ENCODE data around the gene COL24A1. TPM values are rescaled to one million over a fixed set of nuclear protein-coding genes. Genes with fewer than 3 reads are reported as not detected.
"Not testable (repeated sequence)": the region's sequence is repeated elsewhere in the genome, so short reads cannot be mapped to it uniquely, and the experiment has no call there.

COL24A1 gene
- total RNA-seq, 3 donors from 2014 or later: not detected

DNA sequence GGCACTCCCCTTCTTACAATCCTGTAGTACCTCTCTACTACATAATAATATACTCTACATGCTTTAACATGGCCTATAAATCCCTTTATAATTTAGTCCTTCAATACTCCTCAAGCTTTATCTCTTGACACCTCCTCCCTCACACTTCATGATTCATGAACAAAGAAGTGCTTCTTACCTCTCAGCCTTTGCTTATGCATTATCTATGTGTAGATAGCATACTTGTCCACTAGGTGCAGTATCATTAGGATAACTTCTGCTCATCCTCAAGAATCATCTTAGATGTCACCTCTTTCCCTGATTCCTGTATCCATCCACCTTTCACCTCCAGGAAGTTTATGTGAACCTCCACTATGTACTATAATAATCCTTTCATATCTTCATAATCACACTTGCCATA is 74.4 kb downstream of the COL24A1 start:
- H3K9me3 Mint-ChIP-seq: peaks cover 9% of the 10 kb centered on the region
- H3K27me3 Mint-ChIP-seq (ENCODE audit: low read depth): no peaks in the 10 kb centered on the region
- H3K4me3 Mint-ChIP-seq: no peak overlapping the region
- no peak for DNase-seq
- no peaks in the 10 kb centered on the region for H3K4me1 Mint-ChIP-seq (ENCODE audit: low read depth)
- ATAC-seq: no peak
- no peaks in the 10 kb centered on the region for H3K36me3 Mint-ChIP-seq (ENCODE audit: insufficient read depth)

DNA sequence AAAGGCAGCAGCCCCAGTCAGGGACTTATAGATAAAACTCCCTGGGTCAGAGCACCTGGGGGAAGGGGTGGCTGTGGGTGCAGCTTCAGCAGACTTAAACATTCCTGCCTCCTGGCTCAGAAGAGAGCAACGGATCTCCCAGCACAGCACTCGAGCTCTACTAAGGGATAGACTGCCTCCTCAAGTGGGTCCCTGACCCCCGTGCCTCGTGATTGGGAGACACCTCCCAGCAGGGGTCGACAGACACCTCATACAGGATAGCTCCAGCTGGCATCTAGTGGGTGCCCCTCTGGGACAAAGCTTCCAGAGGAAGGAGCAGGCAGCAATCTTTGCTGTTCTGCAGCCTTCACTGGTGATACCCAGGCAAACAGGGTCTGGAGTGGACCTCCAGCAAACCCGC is 84.1 kb downstream of the COL24A1 start:
- not testable (repeated sequence) for H3K9me3 Mint-ChIP-seq; ATAC-seq; H3K27me3 Mint-ChIP-seq (ENCODE audit: low read depth); H3K4me1 Mint-ChIP-seq (ENCODE audit: low read depth); H3K36me3 Mint-ChIP-seq (ENCODE audit: insufficient read depth); DNase-seq; H3K4me3 Mint-ChIP-seq

DNA sequence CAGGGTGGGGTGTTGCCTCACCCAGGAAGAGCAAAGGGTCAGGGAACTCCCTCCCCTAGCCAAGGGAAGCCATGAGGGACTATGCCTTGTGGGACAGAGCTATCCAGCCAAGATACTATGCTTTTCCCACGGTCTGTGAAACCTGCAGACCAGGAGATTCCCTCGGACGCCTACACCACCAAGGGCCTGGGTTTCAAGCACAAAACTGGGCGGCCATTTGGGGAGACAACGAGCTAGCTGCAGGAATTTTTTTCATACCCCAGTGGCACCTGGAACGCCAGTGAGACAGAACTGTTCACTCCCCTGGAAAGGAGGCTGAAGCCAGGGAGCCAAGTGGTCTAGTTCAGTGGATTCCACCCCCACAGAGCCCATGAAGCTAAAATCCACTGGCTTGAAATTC is 84.7 kb downstream of the COL24A1 start:
- not testable (repeated sequence) for H3K9me3 Mint-ChIP-seq; H3K36me3 Mint-ChIP-seq (ENCODE audit: insufficient read depth); ATAC-seq; DNase-seq; H3K27me3 Mint-ChIP-seq (ENCODE audit: low read depth); H3K4me1 Mint-ChIP-seq (ENCODE audit: low read depth); H3K4me3 Mint-ChIP-seq

DNA sequence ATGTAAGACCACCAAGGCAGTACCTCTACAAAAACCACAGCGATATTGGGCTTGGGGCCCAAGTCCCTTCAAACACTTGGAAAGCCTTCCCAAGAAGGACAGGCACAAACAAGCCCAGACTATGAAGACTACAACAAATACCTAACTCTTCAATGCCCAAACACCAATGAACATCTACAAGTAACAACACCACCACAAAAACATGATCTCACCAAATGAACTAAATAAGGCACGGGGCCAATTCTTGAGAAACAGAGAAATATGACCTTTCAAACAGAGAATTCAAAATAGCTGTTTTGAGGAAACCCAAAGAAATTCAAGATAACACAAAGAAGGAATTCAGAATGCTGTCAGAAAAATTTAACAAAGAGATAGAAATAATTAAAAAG is 86.8 kb downstream of the COL24A1 start:
- H3K27me3 Mint-ChIP-seq (ENCODE audit: low read depth): no peaks in the 10 kb centered on the region
- no peak for DNase-seq
- H3K4me1 Mint-ChIP-seq (ENCODE audit: low read depth): no peaks in the 10 kb centered on the region
- no peak for ATAC-seq
- H3K9me3 Mint-ChIP-seq: peaks cover 8% of the 10 kb centered on the region
- H3K36me3 Mint-ChIP-seq (ENCODE audit: insufficient read depth): no peaks in the 10 kb centered on the region
- H3K4me3 Mint-ChIP-seq: no peak overlapping the region

DNA sequence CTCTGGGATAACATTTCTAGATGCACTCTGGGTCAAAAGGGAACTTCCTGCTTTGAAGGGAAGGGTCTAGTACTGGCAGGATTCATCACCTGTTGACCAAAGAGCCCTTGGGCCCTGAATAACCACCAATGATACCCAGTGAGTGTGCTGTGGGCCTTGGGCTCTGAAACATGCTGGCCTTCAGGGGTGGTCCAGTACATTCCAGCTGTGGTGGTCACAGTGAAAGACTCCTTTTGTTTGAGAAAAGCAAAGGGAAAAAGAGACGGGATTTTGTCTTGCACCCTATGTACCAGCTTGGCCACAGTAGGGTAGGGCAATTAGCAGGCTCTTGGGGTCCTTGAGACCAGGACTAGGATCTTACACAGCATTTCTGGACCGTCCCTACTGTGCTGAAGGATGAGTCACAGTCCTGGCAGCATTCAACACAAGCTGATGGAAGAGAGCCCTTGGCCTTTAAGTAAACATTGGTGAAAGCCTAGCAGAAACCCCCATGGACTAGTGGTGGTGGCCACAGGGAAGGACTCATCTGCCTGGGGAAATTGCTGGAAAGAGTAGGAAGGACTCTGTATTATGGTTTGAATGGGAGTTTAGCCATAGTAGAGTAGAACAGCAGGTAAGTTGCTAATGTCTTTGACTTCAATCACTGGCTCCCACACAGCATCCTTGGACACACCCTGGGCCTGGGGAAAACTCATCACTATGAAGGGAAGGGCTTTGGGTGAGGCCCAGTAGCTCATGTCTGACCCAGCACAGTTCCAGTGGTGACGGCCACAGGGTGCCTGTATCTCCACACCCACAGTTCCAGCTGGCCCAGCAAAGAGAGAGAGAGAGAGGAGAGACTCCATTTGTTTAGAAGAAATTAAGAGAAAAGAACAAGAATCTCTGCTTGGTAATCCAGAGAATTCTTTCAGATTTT is 87.5 kb downstream of the COL24A1 start:
- Mint-ChIP-seq H3K9me3 (peaks cover 8% of the 10 kb centered on the region), H3K4me1 (ENCODE audit: low read depth) (no peaks in the 10 kb centered on the region), H3K4me3 (no peak overlapping the region), H3K36me3 (ENCODE audit: insufficient read depth) (no peaks in the 10 kb centered on the region), H3K27me3 (ENCODE audit: low read depth) (no peaks in the 10 kb centered on the region)
- DNase-seq (no peak), ATAC-seq (no peak)

DNA sequence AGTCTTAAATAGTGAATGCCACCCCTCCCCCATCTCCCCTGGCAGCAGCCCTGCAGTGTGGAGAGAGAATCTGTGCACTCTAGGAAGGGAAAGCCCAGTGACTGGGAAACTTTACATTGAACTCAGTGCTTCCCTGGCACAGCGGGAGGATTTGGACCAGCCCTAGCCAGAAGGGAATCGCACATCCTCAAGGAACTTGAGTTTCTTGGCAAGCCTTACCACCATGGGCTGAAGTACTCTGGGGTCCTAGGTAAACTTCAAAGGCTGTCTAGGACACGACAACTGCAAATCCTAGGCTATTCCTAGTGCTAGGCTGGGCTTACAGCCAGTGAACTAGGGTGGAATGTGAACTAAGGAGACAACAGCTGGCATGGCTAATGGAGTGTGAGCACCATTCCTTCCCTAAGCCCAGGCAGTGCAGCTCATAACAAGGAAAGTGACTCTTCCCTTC is 88.3 kb downstream of the COL24A1 start:
- H3K4me3 Mint-ChIP-seq: no peak overlapping the region
- ATAC-seq: no peak
- no peak for DNase-seq
- no peaks in the 10 kb centered on the region for H3K27me3 Mint-ChIP-seq (ENCODE audit: low read depth)
- H3K36me3 Mint-ChIP-seq (ENCODE audit: insufficient read depth): no peaks in the 10 kb centered on the region
- peaks cover 8% of the 10 kb centered on the region for H3K9me3 Mint-ChIP-seq
- H3K4me1 Mint-ChIP-seq (ENCODE audit: low read depth): no peaks in the 10 kb centered on the region

DNA sequence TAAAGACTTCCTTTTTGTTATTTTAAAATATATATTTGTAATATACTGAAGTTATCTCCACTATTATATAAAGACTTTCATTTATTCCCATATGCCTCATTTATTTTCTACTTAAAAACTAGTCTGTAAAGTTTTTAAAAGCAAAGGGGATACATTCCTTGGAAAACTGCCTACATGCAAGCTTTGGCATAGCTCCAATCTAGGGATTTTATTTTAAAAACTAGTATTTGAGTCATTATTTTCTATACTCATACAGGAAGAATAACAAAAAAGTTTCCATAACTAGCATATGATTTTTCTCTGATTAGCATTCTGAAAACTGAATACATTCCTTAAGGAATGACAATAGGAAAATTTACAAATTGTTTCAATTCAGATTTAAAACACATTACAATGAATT is 88.9 kb downstream of the COL24A1 start:
- Mint-ChIP-seq H3K4me3 (no peak overlapping the region), H3K36me3 (ENCODE audit: insufficient read depth) (no peaks in the 10 kb centered on the region), H3K27me3 (ENCODE audit: low read depth) (no peaks in the 10 kb centered on the region), H3K4me1 (ENCODE audit: low read depth) (no peaks in the 10 kb centered on the region), H3K9me3 (peaks cover 8% of the 10 kb centered on the region)
- no peak for ATAC-seq
- DNase-seq: no peak

DNA sequence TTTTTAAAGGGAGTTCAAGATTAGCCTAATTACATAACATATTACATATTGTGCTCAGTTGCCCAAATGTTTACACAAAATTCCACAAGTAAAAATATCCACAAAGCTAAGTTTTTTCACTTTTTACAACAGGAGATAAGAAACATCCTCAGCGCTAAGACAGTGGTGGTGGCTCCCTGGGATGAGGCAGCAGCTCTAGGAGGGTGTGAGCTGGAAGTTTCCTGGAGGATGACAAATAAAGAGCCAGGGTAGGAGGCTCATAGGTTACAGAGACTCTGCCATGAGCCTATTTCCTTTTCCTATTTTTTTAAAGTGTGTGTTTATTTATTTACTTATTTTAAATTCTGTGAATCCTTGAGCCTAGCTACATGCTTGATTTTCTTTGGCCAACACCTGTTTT is 91.7 kb downstream of the COL24A1 start:
- no peak for DNase-seq
- H3K4me3 Mint-ChIP-seq: no peak overlapping the region
- ATAC-seq: no peak
- no peaks in the 10 kb centered on the region for H3K4me1 Mint-ChIP-seq (ENCODE audit: low read depth)
- peaks cover under 1% of the 10 kb centered on the region for H3K9me3 Mint-ChIP-seq
- H3K36me3 Mint-ChIP-seq (ENCODE audit: insufficient read depth): no peaks in the 10 kb centered on the region
- no peaks in the 10 kb centered on the region for H3K27me3 Mint-ChIP-seq (ENCODE audit: low read depth)

DNA sequence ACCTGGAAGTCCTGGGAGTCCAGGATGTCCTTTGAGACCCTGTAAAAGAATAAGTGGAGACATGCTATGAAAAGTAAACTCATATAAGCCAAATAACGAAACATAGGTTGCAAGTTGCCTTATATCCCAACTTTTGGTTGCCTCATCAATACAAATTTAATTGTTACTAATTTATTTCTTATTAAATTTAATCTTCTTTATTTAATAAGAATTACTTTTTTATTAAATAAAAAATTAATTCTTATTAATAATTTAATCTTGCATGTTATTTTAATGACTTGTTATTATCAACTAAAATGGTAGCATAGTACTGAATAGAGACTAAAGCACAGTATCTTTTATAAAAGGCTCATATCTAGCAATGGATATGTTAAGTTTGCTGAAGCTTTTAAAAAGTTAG is 92.9 kb downstream of the COL24A1 start:
- ATAC-seq (no peak), DNase-seq (no peak)
- H3K36me3 Mint-ChIP-seq (ENCODE audit: insufficient read depth): no peaks in the 10 kb centered on the region
- H3K4me3 Mint-ChIP-seq: no peak overlapping the region
- no peaks in the 10 kb centered on the region for H3K9me3 Mint-ChIP-seq
- no peaks in the 10 kb centered on the region for H3K4me1 Mint-ChIP-seq (ENCODE audit: low read depth)
- no peaks in the 10 kb centered on the region for H3K27me3 Mint-ChIP-seq (ENCODE audit: low read depth)

DNA sequence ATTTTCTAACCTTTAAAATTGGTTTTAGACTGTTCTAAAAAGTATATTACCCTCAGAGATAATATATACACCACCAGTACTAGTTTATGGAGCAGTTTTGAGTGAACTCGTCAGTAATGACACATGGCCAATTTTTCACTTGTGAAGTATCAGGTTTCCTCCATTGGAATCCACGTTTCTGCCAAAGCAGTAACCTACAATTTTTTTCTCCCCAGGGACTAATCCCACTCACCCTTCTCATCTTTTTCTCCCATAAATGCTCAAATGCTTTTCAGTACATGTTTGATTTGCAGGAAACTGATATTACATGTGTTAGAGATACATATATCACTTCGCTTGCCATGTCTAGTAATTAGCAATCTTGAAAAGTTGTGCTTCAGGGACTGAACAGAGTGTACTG is 94.1 kb downstream of the COL24A1 start:
- ATAC-seq (no peak), DNase-seq (no peak)
- Mint-ChIP-seq H3K4me1 (ENCODE audit: low read depth) (no peaks in the 10 kb centered on the region), H3K36me3 (ENCODE audit: insufficient read depth) (no peaks in the 10 kb centered on the region), H3K4me3 (no peak overlapping the region), H3K9me3 (no peaks in the 10 kb centered on the region), H3K27me3 (ENCODE audit: low read depth) (no peaks in the 10 kb centered on the region)

DNA sequence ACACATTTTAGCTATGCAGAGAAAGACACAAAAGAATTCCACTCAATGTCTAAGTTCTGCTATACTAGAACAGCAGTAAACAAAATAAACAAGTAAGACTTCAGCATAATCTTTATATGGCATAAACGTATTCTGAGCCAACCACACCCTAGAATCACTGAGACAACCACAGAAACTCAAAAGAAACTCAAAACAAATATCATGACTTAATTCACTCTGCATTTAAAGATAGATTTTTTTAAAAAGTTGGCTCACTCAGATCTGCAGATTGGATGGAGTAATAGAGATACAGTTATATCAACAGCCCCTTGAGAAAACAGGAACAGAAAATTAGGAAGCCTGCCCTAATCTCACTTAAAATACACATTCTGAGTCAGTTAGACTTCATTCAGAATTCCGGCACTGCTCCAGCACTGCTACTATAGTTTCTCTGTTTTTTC is 95.0 kb downstream of the COL24A1 start:
- no peak for ATAC-seq
- DNase-seq: no peak
- Mint-ChIP-seq H3K4me1 (ENCODE audit: low read depth) (no peaks in the 10 kb centered on the region), H3K27me3 (ENCODE audit: low read depth) (no peaks in the 10 kb centered on the region), H3K36me3 (ENCODE audit: insufficient read depth) (no peaks in the 10 kb centered on the region), H3K4me3 (no peak overlapping the region), H3K9me3 (no peaks in the 10 kb centered on the region)

DNA sequence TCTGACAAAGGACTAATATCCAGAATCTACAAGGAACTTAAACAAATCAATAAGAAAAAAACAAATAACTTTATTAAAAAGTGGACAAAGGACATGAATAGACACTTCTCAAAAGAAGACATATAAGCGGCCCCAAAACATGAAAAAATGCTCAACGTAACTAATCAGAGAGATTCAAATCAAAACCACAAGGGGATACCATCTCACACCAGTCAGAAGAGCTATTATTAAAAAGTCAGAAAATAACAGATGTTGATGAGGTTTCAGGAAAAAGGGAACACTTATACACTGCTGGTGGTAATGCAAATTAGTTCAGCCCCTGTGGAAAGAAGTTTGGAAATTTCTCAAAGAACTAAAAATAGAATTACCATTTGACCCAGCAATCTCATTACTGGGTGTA is 102.2 kb downstream of the COL24A1 start:
- no peak for ATAC-seq
- Mint-ChIP-seq H3K36me3 (ENCODE audit: insufficient read depth) (no peaks in the 10 kb centered on the region), H3K9me3 (no peaks in the 10 kb centered on the region)

DNA sequence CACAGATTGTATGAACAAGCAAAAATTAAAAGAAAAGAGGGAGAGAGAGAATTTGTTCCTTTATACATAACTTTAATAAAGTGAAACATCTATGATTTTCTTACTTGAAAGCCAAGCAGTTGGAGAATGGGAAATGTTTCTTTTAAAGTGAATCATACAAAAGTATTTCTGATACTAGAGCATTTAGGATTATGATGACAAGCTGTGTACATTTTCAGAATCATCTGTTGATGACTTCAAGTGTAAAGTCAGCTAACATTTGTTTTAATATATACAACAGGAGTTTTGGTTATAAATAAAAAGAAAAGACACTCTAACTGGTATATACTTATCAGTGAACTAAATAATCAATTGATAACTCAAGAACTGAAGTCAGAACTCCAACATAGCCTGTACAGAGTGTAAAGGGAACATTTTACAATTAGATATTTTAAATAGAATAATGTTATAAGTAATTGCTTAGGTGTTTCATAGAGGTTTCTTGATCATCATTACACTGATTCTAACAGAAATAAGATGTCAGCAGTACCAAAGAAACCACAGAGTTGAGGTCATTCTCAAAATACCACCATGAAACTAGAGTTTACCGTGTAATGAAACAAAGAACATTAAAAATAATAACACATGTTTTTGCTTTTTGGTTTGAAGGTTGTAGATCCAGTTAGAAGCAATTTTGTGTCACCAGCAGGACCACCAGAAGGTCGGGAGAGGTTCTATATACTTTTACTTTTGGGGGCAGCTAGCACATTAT is 103.4 kb downstream of the COL24A1 start:
- DNase-seq (no peak), ATAC-seq (no peak)
- Mint-ChIP-seq H3K4me1 (ENCODE audit: low read depth) (no peaks in the 10 kb centered on the region), H3K36me3 (ENCODE audit: insufficient read depth) (no peaks in the 10 kb centered on the region), H3K27me3 (ENCODE audit: low read depth) (no peaks in the 10 kb centered on the region), H3K4me3 (no peak overlapping the region), H3K9me3 (no peaks in the 10 kb centered on the region)

More for the DNA sequence above, 102.2 kb downstream of the COL24A1 start:
- Mint-ChIP-seq H3K4me1 (ENCODE audit: low read depth) (no peaks in the 10 kb centered on the region), H3K27me3 (ENCODE audit: low read depth) (no peaks in the 10 kb centered on the region), H3K4me3 (no peak overlapping the region)
- no peak for DNase-seq

DNA sequence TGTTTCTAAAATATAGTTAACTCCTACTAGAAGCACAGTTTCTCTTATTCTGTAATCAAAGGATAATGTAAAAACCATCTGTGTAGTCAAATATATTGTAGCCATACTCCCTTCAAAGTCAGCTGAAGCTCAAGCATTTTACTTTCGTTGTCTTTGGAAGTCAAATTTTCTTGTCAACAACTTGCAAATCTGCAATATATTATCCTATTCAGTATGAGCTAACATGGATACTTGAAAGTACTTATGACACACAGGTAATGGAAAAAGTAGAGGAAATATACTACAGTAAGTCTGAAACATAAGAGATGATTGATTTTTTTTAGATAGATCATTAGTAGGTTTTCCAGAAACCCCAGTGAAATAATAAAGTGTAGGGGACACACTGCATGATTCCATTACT is 121.5 kb downstream of the COL24A1 start:
- H3K36me3 Mint-ChIP-seq (ENCODE audit: insufficient read depth): no peaks in the 10 kb centered on the region
- no peak overlapping the region for H3K4me3 Mint-ChIP-seq
- ATAC-seq (no peak), DNase-seq (no peak)
- no peaks in the 10 kb centered on the region for H3K4me1 Mint-ChIP-seq (ENCODE audit: low read depth)
- H3K27me3 Mint-ChIP-seq (ENCODE audit: low read depth): peaks cover 2% of the 10 kb centered on the region
- no peaks in the 10 kb centered on the region for H3K9me3 Mint-ChIP-seq

DNA sequence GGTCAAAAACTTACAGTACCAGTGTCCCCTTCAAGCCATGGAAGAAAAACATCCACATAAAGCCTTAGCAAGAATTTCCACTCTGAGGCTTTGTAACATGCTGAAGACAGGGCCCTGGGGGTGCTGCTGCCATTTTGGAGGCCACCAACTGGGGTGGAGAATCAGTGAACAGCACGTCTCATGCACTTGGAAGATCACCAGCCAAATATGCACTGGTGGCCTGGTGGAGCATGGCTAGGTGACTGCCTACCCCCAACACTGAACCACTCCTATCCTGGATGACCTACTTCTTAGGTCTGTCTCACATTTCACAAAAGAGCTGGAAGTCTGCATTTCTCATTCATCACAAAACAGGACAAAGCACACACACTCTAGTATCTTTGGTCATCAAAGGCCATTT is 126.4 kb downstream of the COL24A1 start:
- Mint-ChIP-seq H3K4me1 (ENCODE audit: low read depth) (no peaks in the 10 kb centered on the region), H3K4me3 (no peak overlapping the region), H3K36me3 (ENCODE audit: insufficient read depth) (no peaks in the 10 kb centered on the region), H3K27me3 (ENCODE audit: low read depth) (peaks cover 2% of the 10 kb centered on the region), H3K9me3 (no peaks in the 10 kb centered on the region)
- no peak for ATAC-seq
- no peak for DNase-seq
